HCT116 (cell line): ENCODE measurements around the gene PRKD3.

ENCODE experiments used
- JUND ChIP-seq: IDR thresholded peaks from 2 replicates; pipeline ENCODE4 v1.6.1; 2012
- POLR2A ChIP-seq: IDR thresholded peaks from 2 replicates; pipeline ENCODE4 v1.7.0; 2011; ENCODE audit warnings: borderline replicate concordance; ENCODE audit not compliant: insufficient read depth, insufficient read length; ENCODE audit errors: extremely low read depth
- POLR2AphosphoS5 ChIP-seq: IDR thresholded peaks from 2 replicates; pipeline ENCODE4 v1.6.1; 2011; ENCODE audit warnings: mild to moderate bottlenecking, low read depth, low read length, moderate library complexity
- SIN3A ChIP-seq: IDR thresholded peaks from 2 replicates; pipeline ENCODE4 v1.6.1; 2012; ENCODE audit warnings: low read depth
- TF ChIP-seq, protein P1 (sequence below): IDR thresholded peaks from 2 replicates; pipeline ENCODE4 v1.6.1; 2012
- TF ChIP-seq, protein P2 (sequence below), 3 experiments: fragments of 200-600 bp in 1 of 3; sonication (generic) in 1 of 3; IDR thresholded peaks in 2 of 3; conservative IDR thresholded peaks in 1 of 3; 2 replicates each; pipeline ENCODE4 v1.5.1; 2012 to 2017; ENCODE audit warnings: low read depth in 2 of 3, low read length in 2 of 3, antibody characterized with exemption in 1 of 3, borderline replicate concordance in 1 of 3, control low read depth in 1 of 3, mild to moderate bottlenecking in 1 of 3, mixed read lengths in 1 of 3, mixed run types in 1 of 3, moderate library complexity in 1 of 3; ENCODE audit not compliant: insufficient read depth in 1 of 3

DNA sequence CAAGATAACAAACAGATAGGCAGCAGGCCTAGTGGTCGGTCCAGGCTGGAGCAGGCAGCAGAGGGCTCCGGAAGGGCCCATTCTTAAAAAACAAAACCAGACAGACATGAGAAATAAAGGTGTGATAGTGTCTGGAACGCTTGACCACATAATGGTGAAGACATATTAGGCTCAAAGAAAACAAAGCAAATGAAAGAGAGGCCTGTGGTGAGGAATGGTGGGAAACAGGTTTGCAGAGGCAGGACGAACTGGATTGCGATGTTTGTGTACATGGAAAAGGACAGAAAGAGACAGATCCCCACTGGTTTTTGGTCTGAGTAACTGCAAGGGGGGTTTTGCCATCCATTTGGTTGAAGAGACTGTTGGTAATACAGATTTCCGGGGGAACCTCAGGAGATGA, 39.7 kb upstream of the PRKD3 start:
- TF ChIP-seq POLR2A, result no peak
- TF ChIP-seq POLR2AphosphoS5, result no peak
- no peak for TF ChIP-seq JUND
- TF ChIP-seq SIN3A, result no peak
- TF ChIP-seq, protein P1, sequence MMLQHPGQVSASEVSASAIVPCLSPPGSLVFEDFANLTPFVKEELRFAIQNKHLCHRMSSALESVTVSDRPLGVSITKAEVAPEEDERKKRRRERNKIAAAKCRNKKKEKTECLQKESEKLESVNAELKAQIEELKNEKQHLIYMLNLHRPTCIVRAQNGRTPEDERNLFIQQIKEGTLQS, result no peak
- TF ChIP-seq, protein P2, sequence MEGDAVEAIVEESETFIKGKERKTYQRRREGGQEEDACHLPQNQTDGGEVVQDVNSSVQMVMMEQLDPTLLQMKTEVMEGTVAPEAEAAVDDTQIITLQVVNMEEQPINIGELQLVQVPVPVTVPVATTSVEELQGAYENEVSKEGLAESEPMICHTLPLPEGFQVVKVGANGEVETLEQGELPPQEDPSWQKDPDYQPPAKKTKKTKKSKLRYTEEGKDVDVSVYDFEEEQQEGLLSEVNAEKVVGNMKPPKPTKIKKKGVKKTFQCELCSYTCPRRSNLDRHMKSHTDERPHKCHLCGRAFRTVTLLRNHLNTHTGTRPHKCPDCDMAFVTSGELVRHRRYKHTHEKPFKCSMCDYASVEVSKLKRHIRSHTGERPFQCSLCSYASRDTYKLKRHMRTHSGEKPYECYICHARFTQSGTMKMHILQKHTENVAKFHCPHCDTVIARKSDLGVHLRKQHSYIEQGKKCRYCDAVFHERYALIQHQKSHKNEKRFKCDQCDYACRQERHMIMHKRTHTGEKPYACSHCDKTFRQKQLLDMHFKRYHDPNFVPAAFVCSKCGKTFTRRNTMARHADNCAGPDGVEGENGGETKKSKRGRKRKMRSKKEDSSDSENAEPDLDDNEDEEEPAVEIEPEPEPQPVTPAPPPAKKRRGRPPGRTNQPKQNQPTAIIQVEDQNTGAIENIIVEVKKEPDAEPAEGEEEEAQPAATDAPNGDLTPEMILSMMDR (IDR thresholded peaks at IDR 0.05 in 2 of 3, conservative IDR thresholded peaks at IDR 0.05 in 1 of 3; ENCODE audit: borderline replicate concordance in 1 of 3, insufficient read depth in 1 of 3, low read depth in 2 of 3, low read length in 2 of 3), result no peak
